ENCODE results near the gene DND1.
"Not testable (repeated sequence)": the region's sequence is repeated elsewhere in the genome, so short reads cannot be mapped to it uniquely, and the experiment has no call there.

DND1 gene

DNA sequence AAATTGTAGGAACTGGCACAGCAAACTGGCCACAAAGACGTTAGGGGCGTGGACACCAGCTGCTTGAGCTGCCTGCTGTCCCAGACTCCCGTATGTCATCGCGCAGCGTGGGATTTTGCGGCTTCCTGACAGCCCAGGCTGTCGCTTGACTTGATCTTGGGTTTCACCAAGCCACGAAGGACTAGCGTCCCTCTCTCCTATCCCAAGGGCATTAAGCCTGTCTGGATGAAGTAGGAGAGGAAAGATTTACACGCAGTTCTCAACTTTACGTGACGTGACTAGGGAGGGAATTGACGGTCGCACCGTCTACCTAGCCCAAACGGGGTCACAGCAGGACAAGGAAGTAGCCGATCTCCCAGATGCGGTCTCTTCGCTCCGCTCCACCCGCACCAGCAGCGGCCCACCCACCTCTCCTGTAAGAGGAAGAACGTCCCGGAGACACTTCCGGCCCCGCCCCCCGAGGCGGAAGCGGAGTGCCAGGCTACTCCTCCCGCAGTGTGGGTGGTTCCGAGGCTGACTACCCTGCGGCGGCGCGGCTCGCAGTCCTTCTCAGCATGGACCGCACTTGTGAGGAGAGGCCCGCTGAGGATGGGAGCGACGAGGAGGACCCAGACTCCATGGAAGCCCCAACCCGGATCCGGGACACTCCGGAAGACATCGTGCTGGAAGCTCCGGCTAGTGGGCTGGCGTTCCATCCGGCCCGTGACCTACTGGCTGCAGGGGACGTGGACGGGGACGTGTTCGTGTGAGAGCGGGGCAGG, 8.8 kb downstream of the DND1 start, which contains the start of gene WDR55:
WDR55 (plus strand) TSS at position 546 of the 761 bp plus-strand sequence; CDS start at position 555, 9 bp downstream.
- TF ChIP-seq, protein P1, sequence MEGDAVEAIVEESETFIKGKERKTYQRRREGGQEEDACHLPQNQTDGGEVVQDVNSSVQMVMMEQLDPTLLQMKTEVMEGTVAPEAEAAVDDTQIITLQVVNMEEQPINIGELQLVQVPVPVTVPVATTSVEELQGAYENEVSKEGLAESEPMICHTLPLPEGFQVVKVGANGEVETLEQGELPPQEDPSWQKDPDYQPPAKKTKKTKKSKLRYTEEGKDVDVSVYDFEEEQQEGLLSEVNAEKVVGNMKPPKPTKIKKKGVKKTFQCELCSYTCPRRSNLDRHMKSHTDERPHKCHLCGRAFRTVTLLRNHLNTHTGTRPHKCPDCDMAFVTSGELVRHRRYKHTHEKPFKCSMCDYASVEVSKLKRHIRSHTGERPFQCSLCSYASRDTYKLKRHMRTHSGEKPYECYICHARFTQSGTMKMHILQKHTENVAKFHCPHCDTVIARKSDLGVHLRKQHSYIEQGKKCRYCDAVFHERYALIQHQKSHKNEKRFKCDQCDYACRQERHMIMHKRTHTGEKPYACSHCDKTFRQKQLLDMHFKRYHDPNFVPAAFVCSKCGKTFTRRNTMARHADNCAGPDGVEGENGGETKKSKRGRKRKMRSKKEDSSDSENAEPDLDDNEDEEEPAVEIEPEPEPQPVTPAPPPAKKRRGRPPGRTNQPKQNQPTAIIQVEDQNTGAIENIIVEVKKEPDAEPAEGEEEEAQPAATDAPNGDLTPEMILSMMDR (conservative IDR thresholded peaks at IDR 0.05; ENCODE audit: low read depth, low read length) = no peak
- DNase-seq (ENCODE audit: low read depth) = peak; percentile 59
- peak within 1 kb of the TSS; percentile 98 for H3K4me3 ChIP-seq (ENCODE audit: low read length)

DNA sequence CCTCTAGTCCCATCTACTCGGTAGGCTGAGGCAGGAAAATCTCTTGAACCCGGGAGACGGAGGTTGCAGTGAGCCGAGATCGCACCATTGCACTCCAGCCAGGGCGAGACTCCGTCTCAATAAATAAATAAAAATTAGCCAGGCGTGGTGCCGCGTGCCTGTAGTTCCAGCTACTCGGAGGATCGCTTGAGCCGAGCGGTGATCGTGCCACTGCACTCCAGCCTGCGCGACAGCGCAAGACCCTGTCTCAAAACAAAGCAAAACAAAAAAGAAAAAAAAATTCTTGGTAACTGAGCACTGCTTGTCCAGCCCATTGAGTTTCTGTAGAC, 9.4 kb downstream of the DND1 start:
- H3K4me3 ChIP-seq (ENCODE audit: low read length) = peak overlapping the region; percentile 98
- TF ChIP-seq, protein P1 (conservative IDR thresholded peaks at IDR 0.05; ENCODE audit: low read depth, low read length) = no peak
- DNase-seq (ENCODE audit: low read depth) = no peak

DNA sequence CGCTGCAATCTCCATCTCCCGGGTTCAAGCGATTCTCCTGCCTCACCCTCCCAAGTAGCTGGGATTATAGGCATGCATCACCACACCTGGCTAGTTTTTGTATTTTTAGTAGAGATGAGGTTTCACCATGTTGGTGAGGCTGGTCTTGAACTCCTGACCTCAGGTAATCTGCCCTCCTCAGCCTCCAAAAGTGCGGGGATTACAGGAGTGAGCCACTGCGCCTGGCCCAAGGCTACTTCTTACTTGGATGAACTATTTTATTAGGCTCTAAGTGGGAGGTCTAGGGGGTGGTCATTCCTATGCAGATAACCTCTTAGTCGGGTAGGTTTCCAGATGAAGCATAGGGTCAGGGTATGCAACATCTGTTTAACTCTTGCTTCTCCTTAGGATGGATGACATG, 13.0 kb downstream of the DND1 start:
- not testable (repeated sequence) for DNase-seq (ENCODE audit: low read depth); H3K4me3 ChIP-seq (ENCODE audit: low read length)

DNA sequence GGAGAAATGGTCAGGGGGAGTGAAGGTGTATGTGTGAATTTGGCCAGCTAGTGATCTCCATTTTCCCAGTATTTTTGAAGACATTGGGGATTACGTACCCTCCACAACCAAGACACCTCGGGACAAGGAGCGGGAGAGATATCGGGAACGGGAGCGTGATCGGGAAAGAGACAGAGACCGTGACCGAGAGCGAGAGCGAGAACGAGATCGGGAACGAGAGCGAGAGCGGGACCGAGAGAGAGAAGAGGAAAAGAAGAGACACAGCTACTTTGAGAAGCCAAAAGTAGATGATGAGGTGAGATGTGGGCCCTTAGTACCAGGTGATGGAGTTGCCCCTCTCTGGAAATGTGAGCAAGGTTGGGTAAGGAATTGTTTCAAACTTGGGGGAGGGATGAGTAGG, 14.5 kb downstream of the DND1 start:
- no peak overlapping the region for H3K4me3 ChIP-seq (ENCODE audit: low read length)
- DNase-seq (ENCODE audit: low read depth) = no peak
- TF ChIP-seq, protein P1 (conservative IDR thresholded peaks at IDR 0.05; ENCODE audit: low read depth, low read length) = no peak

DNA sequence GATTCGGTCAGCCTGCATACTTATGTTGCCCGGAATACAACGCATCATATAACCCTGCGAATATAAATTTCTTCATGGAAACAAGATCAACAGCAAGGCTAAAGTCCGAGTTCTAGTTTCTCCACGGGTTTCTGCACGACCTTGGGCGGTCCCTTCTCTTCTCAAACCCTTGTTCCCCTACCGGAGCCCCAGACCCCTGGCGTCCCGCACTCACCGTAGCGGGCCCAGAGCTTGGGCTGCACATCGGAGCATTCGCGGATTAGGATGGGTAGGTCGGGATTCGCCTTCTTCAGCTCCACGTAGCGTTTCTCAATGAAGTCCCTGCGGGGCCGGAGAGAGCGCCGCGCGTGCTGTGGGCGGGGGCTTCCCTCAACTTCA, 26.3 kb downstream of the DND1 start:
- peak overlapping the region; percentile 96 for H3K4me3 ChIP-seq (ENCODE audit: low read length)
- DNase-seq (ENCODE audit: low read depth) = no peak
- TF ChIP-seq, protein P1 (conservative IDR thresholded peaks at IDR 0.05; ENCODE audit: low read depth, low read length) = no peak

DNA sequence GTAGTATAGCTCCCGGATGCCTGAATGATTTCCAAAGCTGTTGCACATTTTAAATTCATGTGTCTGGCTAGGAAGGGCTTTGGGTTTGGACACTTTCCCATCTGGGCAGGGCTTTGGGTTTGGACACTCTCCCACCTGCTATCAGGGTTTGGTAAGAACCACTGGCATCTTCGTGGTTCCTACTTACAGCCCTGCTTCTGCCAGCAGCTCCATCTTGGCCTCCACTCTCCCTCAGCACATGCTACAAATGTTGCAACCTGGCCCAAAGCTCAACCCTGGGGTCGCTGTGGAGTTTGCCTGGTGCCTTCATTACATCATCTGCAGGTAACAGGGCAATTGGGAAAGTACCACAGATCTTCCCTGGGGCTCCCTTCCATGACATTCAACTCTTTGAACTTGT, 30.7 kb downstream of the DND1 start:
- no peak for DNase-seq (ENCODE audit: low read depth)
- H3K4me3 ChIP-seq (ENCODE audit: low read length) = no peak overlapping the region

DNA sequence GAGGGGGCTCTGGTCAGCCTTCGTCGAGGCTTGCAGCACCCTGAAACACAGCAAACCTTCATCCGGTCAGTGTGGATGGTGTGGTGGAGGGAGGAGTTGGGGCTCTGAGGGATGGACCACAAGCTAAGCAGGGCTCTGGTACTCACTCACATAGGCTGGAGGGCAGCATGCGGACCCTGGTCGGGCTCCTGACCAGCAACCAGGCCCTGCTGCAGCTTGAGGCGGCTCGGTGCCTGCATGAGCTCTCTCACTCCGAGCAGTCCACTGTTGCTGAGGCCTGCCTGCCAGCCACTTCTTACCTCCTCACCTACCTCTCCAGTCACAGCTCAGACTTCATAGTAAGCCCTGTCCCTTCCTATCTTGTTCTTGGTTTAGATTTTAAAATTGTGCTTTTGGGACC, 31.7 kb downstream of the DND1 start:
- no peak for DNase-seq (ENCODE audit: low read depth)
- TF ChIP-seq, protein P1 (conservative IDR thresholded peaks at IDR 0.05; ENCODE audit: low read depth, low read length) = no peak
- no peak overlapping the region for H3K4me3 ChIP-seq (ENCODE audit: low read length)

More for the DNA sequence above, 30.7 kb downstream of the DND1 start:
- TF ChIP-seq, protein P1 (conservative IDR thresholded peaks at IDR 0.05; ENCODE audit: low read depth, low read length) = no peak

Data from retinal pigment epithelial cell (primary cell).